Activated gamma-delta T cell treated with Interleukin-2 at 50 U/mL for 16 hours (primary cell): ENCODE measurements around the gene ETV3.

Source experiments
- DNase-seq: peaks from one replicate; pipeline ENCODE4 v3.0.0-alpha.2; 2020

Gene ETV3

GRCh38 chr1:157137408-157138219 lies 581 bp downstream of the ETV3 start:
- no peak for DNase-seq

- no peak for DNase-seq
These were observed 1.2 kb downstream of the ETV3 start for GRCh38 chr1:157137046-157137407.

GRCh38 chr1:157136133-157136532 lies 2.1 kb downstream of the ETV3 start:
- no peak for DNase-seq

GRCh38 chr1:157135646-157136045 lies 2.5 kb downstream of the ETV3 start:
- no peak for DNase-seq

- DNase-seq, result no peak
These were observed 3.1 kb downstream of the ETV3 start for GRCh38 chr1:157135070-157135469.

GRCh38 chr1:157134442-157134841 lies 3.8 kb downstream of the ETV3 start:
- DNase-seq, result no peak

- no peak for DNase-seq
These were observed 4.8 kb downstream of the ETV3 start for GRCh38 chr1:157133426-157133825.

- DNase-seq, result no peak
These were observed 5.5 kb downstream of the ETV3 start for GRCh38 chr1:157132616-157133167.

GRCh38 chr1:157132111-157132510 lies 6.1 kb downstream of the ETV3 start:
- DNase-seq, result no peak

- no peak for DNase-seq
These were observed 6.9 kb downstream of the ETV3 start for GRCh38 chr1:157131281-157131680.

GRCh38 chr1:157124855-157125254 lies 13.3 kb downstream of the ETV3 start:
- no peak for DNase-seq

- DNase-seq, result no peak
These were observed 18.7 kb downstream of the ETV3 start for GRCh38 chr1:157119448-157119847.

GRCh38 chr1:157119008-157119407 lies 19.2 kb downstream of the ETV3 start:
- DNase-seq, result no peak

GRCh38 chr1:157117527-157118057 lies 20.6 kb downstream of the ETV3 start:
- no peak for DNase-seq

- no peak for DNase-seq
These were observed 21.5 kb downstream of the ETV3 start for GRCh38 chr1:157116737-157117103.

- no peak for DNase-seq
These were observed 22.1 kb downstream of the ETV3 start for GRCh38 chr1:157115851-157116736.

GRCh38 chr1:157115429-157115838 lies 22.8 kb downstream of the ETV3 start:
- no peak for DNase-seq

GRCh38 chr1:157114183-157115121 lies 23.7 kb downstream of the ETV3 start:
- DNase-seq, result no peak

GRCh38 chr1:157113631-157114030 lies 24.6 kb downstream of the ETV3 start:
- no peak for DNase-seq

GRCh38 chr1:157113106-157113505 lies 25.1 kb downstream of the ETV3 start:
- DNase-seq, result no peak

GRCh38 chr1:157112186-157112867 lies 25.9 kb downstream of the ETV3 start:
- DNase-seq, result no peak
